ENCODE results near the gene SUN1. TPM values are rescaled to one million over a fixed set of nuclear protein-coding genes. Genes with fewer than 3 reads are reported as not detected.

Gene SUN1
- total and polyA plus RNA-seq, 2 experiments from 2014 or later = 72.3 to 109 TPM

GRCh38 chr7:783556-784490, 48.5 kb upstream of the SUN1 start:
- Histone ChIP-seq H3K27ac (no peak overlapping the region), H4K20me1 (ENCODE audit: insufficient read depth, poor library complexity, severe bottlenecking) (no peaks in the 10 kb centered on the region), H3K4me3 (no peak overlapping the region), H3K79me2 (no peaks in the 10 kb centered on the region), H3K4me2 (no peak overlapping the region), H3K4me1 (ENCODE audit: insufficient read depth) (no peaks in the 10 kb centered on the region), H3K9me3 (ENCODE audit: low read depth) (no peaks in the 10 kb centered on the region), H3K27me3 (no peaks in the 10 kb centered on the region), H3K9me2 (replicated peaks; ENCODE audit: insufficient read depth) (no peaks in the 10 kb centered on the region), H3K36me3 (replicated peaks; ENCODE audit: insufficient read depth, low read depth) (no peaks in the 10 kb centered on the region), H2AFZ (no peak overlapping the region)
- no peak for TF ChIP-seq EZH2 (IDR thresholded peaks at IDR 0.05; ENCODE audit: borderline replicate concordance)
- TF ChIP-seq EZH2phosphoT487 (IDR thresholded peaks at IDR 0.05; ENCODE audit: low read depth, severe bottlenecking, unreplicated experiment) = no peak
- no peak for TF ChIP-seq CTCF (IDR thresholded peaks at IDR 0.05; ENCODE audit: poor library complexity)
- WGBS (ENCODE audit: low lambda C conversion rate, missing lambda C conversion rate) = 97% methylated on average over 34 of the region's 36 CpGs
- DNase-seq (ENCODE audit: low spot score) = no peak

GRCh38 chr7:784971-785370, 47.3 kb upstream of the SUN1 start:
- Histone ChIP-seq H3K9me3 (ENCODE audit: low read depth) (no peaks in the 10 kb centered on the region), H2AFZ (no peak overlapping the region), H3K4me1 (ENCODE audit: insufficient read depth) (no peaks in the 10 kb centered on the region), H3K36me3 (replicated peaks; ENCODE audit: insufficient read depth, low read depth) (no peaks in the 10 kb centered on the region), H3K27ac (no peak overlapping the region), H3K79me2 (no peaks in the 10 kb centered on the region), H4K20me1 (ENCODE audit: insufficient read depth, poor library complexity, severe bottlenecking) (no peaks in the 10 kb centered on the region), H3K27me3 (no peaks in the 10 kb centered on the region), H3K9me2 (replicated peaks; ENCODE audit: insufficient read depth) (no peaks in the 10 kb centered on the region), H3K4me2 (no peak overlapping the region), H3K4me3 (no peak overlapping the region)
- WGBS (ENCODE audit: low lambda C conversion rate, missing lambda C conversion rate) = 97% methylated on average over 21 of the region's 21 CpGs
- no peak for DNase-seq (ENCODE audit: low spot score)
- TF ChIP-seq CTCF (IDR thresholded peaks at IDR 0.05; ENCODE audit: poor library complexity) (no peak), EZH2 (IDR thresholded peaks at IDR 0.05; ENCODE audit: borderline replicate concordance) (no peak), EZH2phosphoT487 (IDR thresholded peaks at IDR 0.05; ENCODE audit: low read depth, severe bottlenecking, unreplicated experiment) (no peak)

DNA sequence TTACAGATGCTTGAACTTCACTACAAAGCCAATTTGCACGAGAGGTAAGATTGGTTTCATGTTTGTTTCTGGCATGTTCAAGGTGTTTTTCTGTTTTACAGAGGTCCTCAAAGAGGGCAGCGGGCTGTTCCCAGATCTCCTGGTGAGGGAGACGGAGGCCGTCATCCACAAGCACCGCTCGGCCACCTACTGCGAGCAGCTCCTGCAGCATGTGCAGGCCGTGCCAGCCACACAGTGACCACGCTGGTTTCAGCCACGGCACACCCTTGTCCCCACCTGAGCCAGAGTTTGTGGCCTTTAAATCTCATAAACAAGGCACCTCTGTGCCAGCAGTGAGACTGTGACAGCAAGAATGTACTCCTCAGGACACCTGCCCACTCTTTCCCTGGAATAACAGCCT, 46.9 kb upstream of the SUN1 start:
- H3K9me3 ChIP-seq (ENCODE audit: low read depth) = no peaks in the 10 kb centered on the region
- H3K36me3 ChIP-seq (replicated peaks; ENCODE audit: insufficient read depth, low read depth) = no peaks in the 10 kb centered on the region
- DNase-seq (ENCODE audit: low spot score) = no peak
- no peaks in the 10 kb centered on the region for H3K9me2 ChIP-seq (replicated peaks; ENCODE audit: insufficient read depth)
- no peak overlapping the region for H3K27ac ChIP-seq
- H4K20me1 ChIP-seq (ENCODE audit: insufficient read depth, poor library complexity, severe bottlenecking) = no peaks in the 10 kb centered on the region
- no peaks in the 10 kb centered on the region for H3K27me3 ChIP-seq
- H2AFZ ChIP-seq = no peak overlapping the region
- no peak overlapping the region for H3K4me2 ChIP-seq
- no peaks in the 10 kb centered on the region for H3K4me1 ChIP-seq (ENCODE audit: insufficient read depth)
- no peak overlapping the region for H3K4me3 ChIP-seq
- TF ChIP-seq CTCF (IDR thresholded peaks at IDR 0.05; ENCODE audit: poor library complexity) (no peak), EZH2phosphoT487 (IDR thresholded peaks at IDR 0.05; ENCODE audit: low read depth, severe bottlenecking, unreplicated experiment) (no peak), EZH2 (IDR thresholded peaks at IDR 0.05; ENCODE audit: borderline replicate concordance) (no peak)
- WGBS (ENCODE audit: low lambda C conversion rate, missing lambda C conversion rate) = 96% methylated on average over 10 of the region's 10 CpGs
- no peaks in the 10 kb centered on the region for H3K79me2 ChIP-seq
